Ecto neural progenitor cell (in vitro differentiated cells): Measurements from ENCODE around the gene SMIM31.

Experiments
- DNase-seq: peaks from one replicate; pipeline ENCODE4 v3.0.0-alpha.2; 2018; ENCODE audit warnings: low spot score

The SMIM31 gene

GRCh38 chr4:164789047-164789446 is 35.1 kb downstream of the SMIM31 start:
- no peak for DNase-seq

- DNase-seq, result no peak
These were observed 36.3 kb downstream of the SMIM31 start for GRCh38 chr4:164790249-164790648.

DNA sequence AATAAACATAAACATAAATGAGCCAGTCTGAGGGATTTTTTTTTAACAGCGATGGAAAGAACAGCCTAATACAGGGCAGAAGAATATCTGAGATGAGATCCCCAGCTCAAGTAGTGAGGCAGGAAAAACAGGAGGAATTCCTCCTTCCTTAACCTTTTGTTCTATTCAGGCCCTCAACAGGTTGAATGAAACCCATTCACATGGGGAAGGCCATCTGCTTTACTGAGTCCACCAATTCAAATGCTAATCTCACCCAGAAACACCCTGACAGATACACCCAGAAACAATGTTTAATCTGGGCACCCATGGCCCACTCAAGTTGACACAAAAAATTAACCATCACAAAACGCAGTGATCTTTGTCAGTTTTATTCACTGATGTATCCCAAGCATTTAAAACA is 45.5 kb downstream of the SMIM31 start:
- no peak for DNase-seq

DNA sequence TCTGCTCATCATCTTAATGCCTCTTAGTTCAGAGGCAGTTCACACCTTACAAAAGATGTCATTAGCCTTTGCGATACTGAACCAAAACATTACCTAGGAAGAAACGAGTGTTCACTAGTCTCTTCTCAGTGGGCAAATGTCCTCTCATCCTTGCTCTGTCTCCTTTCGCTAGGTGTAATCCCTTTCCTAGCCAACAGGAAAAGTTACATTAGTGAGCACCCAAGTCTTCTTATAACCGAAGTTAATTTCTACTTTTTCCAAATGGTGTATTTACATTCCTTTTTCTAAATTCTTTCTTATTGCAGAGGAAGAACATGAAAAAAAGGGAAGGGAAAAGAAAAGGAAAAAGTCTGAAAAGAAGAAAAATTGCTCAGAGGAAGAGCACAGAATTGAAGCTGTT is 46.9 kb downstream of the SMIM31 start:
- DNase-seq, result no peak

DNA sequence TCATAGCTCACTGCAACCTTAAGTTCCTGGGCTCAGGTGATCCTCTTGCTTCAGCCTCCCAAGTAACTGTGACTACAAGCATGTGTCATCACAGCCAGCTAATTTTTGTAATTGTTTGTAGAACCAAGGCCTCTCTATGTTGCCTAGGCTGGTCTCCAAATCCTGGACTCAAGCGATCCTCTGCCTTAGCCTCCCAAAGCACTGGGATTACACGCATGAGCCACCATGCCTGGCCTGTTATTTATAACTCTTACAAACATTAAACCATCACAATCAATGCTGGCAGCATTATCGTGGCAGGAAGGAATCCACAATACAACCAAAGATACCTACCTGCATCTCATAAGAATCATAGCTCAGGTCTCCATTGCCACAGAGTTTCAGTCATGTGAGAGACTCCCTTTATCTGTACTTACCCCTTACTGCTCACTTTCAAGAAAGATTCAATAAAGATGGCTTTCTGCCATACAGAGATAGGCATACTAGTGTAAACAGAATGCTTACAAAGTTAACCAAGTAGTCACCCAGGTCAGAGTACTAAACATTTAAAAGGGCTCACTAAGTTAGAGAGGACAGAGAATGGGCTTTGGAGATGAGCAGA is 48.5 kb downstream of the SMIM31 start:
- DNase-seq, result no peak

DNA sequence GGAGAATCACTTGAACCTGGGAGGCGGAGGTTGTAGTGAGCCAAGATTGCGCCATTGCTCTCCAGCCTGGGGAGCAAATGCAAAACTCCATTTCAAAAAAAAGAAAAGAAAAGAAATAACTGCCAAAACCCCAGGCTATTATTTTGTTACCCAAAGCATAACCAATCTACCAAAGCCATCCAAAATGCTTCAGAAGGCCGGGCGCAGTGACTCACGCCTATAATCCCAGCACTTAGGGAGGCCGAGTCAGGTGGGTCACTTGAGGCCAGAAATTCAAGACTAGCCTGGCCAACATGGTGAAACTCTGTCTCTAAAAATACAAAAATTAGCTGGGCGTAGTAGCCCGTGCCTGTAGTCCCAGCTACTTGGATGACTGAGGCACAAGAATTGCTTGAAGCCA is 49.8 kb downstream of the SMIM31 start:
- DNase-seq, result no peak

DNA sequence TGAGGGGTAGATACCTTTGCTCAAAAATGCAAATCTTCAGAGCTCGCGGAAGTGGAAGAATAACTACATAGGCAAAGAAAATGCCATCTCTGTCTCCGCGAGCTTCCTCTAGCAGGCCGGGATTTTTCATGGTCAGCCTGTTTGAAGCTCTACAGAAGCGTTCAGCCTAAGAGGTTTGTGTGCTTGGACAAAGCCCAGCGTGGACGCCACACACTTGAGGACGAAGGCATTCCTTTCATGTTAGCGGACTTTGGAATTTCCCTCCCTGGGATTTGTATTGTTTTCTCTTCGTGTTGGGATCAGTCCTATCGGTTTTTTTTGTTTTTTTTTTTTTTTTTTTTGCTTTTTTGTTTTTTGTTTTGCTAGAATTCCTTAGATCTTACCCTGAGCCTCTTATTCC is 53.7 kb downstream of the SMIM31 start:
- peak; percentile 63 for DNase-seq

DNA sequence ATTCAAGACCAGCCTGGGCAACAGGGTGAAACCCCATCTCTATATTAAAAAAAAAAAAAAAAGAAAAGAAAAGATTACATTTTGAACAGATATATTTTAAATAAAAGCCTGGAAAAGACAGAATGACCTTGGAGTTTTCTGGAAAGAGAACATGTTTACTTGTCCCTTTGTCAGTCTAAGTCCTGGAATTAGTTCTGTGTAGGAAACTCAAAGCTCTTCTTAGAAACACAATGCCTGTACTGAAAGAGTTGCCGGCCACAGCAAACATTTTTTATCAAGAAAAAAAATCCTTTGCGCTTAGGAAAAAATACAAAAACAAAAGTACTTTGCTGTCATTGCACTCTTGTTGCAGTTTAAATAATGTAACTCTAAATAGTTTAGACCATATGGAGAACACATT is 59.6 kb downstream of the SMIM31 start:
- DNase-seq, result no peak

- DNase-seq, result no peak
These were observed 61.8 kb downstream of the SMIM31 start for GRCh38 chr4:164815711-164816110.

DNA sequence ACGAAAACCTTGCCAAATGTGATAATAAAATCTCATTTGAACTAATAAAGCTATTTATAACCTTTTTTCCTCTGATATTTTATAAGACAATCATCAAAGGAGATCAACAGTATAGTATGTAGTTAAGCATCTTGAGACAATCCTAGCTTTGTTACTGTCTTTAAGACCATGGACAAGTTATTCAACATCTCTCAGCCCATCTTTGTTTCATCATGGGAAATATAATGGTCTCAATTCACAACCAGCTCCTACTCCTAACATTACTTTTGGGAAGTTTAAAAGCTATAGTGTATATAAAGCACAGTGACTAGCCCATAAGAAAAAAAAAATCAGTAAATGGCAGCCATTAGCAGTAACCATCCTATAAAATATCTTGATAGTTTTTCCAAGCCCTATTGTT is 65.4 kb downstream of the SMIM31 start:
- no peak for DNase-seq

- no peak for DNase-seq
These were observed 67.8 kb downstream of the SMIM31 start for GRCh38 chr4:164821711-164822110.

GRCh38 chr4:164824581-164824980 is 70.7 kb downstream of the SMIM31 start:
- DNase-seq, result no peak

DNA sequence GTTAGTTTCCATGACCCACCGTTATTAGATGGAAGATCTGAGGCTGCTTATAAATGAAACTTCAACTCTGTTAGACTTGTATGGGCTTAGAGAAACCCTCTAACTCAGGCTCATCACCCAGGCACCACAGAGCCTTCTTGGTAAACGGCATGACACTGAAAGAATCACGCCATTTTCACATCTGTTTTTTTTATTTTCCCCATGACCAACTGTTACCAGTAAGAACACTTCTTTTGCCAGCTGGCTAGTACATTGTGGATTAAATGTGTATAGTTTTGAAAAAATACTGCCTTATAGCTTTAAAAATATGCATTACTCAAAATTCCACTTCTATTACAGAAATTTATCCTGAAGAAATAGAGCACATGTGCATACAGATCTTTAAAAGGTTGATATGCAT is 75.0 kb downstream of the SMIM31 start:
- DNase-seq, result no peak

- no peak for DNase-seq
These were observed 92.6 kb downstream of the SMIM31 start for GRCh38 chr4:164846566-164846965.

- no peak for DNase-seq
These were observed 93.1 kb downstream of the SMIM31 start for GRCh38 chr4:164847016-164847415.

GRCh38 chr4:164847967-164848649 is 94.2 kb downstream of the SMIM31 start:
- no peak for DNase-seq
